Stimulated activated CD4-positive, alpha-beta T cell treated with anti-CD3 and anti-CD28 coated beads, TNF-alpha, amount 100 ng/mL, for 1 hour (primary cell): ENCODE data around the gene SULF2.

Source experiments
- DNase-seq, 3 donors: peaks; one replicate each; pipeline ENCODE4 v3.0.0-alpha.2; 2020; ENCODE audit warnings: low read depth in 3 of 3, low spot score in 1 of 3

Gene SULF2

DNA sequence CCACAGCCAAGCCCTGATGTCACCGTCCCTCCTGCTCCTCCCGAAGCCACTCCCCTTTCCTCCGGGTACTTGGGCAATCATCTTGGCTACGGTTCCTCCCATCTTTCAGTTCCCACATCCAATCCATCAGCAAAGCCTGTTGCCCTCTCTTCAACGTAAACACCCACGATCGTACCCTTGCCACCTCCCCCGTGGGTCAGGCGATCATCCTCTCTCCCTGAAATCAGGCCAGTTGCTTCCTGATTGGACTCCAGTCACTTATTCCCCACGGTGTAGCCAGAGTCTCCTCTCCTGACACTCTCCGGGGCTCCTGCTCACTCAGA lies 44.5 kb downstream of the SULF2 start:
- DNase-seq: no peak

DNA sequence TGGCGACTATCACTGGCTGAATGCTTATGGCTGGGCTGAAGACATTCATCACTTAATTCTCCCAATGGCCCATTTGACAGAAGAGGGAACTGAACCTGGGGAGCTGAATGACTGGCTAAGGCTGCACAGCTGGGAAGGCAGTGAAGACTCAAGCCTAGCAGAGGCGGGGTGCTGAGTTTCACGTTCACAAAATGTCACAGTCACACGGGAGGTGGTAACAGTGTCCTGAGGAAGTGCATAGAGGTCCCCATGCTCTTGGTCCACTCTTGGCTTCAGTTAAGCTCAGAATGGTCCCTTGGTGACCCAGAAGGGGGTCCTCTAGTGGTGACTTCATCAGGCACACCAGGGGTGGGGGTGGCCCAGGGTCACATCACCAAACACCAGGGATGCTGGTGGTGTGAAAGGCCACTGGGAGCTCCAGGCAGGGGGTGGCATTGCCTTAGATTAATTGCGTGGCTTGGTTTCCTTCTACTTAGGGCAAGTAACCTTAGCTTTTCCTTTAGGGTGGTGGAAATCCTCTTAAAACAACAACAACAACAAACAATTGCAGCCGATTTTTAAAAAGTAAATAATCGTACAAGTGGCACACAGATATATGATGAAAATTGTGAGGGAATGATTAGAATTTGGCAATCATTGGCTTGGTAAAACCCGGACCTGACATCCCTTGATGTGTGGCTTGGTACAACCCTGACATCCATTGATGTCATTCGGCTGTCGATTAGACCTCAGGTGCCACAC lies 45.0 kb downstream of the SULF2 start:
- no peak for DNase-seq

DNA sequence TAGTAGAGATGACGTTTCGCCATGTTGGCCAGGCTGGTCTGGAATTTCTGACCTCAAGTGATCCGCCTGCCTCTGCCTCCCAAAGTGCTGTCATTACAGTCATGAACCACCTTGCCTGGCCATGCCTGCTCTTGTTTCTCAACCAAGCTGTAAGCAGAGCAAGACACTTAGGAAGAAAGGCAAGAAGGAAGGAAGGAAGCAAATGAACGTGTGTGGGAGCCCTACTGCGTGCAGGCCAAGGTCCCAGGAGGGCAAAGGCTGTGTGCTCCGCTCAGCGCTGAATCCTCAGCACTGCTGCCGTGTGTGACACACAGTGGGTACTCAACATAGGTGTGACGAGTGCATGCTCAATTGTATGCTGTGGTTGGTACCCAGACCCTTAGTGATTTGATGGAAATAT lies 47.4 kb downstream of the SULF2 start:
- no peak for DNase-seq

DNA sequence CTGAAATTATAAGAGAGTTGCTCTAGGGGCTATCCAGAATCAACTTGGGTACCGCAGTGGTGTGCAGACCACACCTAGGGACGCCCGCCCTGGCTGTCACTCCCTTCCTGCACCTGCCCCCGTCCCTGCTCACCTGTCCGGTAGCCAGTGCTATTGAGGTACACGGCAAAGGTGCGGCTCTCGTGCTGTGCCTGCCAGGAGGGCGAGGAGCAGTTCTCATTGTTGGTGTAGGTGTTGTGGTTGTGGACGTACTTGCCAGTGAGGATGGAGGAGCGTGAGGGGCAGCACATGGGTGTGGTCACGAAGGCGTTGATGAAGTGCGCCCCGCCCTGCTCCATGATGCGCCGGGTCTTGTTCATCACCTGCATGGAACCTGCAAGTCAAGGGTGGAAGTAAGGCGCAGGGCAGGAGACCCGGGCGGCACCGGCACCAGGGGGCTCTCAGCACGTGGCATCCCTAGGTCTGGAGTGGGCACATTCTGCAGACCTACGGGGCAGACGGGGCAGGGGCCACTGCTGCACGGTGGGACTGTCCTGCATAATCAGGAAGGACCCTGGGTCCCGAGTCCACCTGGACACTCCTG lies 48.6 kb downstream of the SULF2 start:
- DNase-seq: no peak

DNA sequence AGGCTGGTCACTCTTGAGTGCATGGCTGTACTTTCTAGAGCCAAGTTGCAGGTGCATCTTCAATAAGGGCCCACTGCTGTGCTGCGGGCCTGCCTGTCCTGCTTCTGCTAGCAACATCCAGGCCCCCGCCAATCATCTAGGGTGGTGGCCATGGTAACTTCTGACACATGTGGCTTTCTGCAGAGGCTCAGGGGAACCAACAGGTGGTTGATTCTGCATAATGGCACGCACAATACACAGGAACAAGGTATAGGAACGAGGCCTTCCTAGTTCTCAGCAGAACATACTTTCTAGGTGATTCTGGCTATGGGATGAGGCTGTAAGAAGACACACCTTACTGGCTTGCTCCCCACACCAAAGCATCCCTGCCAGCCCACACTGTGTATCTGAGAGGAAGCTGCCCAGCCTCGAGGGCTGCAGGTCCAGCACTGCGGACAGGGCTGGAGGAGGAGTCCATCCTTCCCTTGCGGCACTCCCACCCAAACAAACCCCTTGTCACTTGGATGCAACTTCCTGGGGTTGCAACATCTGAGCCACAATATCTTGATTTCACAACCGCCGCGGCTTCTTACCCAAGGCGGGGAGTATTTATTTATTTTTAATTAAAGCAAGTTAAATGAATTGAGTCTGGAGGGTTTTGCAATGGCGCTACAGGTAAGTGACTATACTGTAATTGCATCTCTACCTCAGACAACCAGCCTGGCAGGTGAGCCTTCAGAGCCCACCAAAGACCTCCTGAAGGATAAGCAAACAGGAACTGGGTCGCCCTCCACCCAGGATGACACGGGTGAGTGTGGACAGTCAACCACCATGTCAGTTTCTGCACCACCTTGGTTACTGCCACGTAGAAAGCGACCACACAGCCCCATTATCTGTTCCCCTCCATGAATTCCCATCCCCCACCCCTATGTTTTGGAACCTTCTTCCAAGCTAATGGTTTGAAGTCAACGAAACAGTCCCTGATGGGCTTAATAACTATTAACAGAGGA lies 49.6 kb downstream of the SULF2 start:
- no peak for DNase-seq

DNA sequence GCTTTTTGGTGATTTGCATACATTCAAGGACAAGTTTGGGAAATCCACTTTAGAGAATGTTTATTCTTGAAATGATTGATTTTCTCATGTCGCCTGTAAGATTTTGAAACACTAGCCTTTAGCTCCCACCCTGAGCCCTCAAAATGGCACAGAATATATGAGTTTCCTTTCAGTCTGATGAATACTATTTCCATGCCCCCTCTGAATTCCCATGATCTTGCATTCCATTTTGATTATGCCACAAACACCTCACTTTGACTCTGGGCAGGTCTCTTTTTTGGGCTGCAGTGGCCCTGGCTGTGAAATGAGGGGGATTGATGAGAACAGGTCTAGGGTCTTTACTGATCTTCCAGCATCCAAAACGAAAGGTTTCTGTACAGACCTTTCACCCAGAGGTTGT lies 50.4 kb downstream of the SULF2 start:
- no peak for DNase-seq

DNA sequence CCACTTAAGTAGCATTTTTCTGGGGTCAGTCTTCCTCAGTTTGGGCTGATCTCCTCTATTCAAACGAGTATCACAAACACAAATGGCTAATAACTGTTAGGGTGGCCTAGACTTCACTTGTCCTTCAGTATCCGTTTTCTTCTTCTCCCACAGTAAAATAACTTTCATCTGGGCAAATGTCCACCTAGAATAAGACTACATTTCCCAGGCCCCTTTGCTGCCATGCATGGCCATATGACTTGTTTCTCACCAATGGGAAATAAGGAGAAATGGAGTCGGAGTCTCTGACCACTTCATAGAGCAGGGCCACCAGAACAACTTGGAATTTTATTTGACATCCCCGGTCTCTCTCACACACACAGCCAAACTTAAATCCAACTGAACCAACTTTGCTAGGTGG lies 51.4 kb downstream of the SULF2 start:
- DNase-seq: no peak

DNA sequence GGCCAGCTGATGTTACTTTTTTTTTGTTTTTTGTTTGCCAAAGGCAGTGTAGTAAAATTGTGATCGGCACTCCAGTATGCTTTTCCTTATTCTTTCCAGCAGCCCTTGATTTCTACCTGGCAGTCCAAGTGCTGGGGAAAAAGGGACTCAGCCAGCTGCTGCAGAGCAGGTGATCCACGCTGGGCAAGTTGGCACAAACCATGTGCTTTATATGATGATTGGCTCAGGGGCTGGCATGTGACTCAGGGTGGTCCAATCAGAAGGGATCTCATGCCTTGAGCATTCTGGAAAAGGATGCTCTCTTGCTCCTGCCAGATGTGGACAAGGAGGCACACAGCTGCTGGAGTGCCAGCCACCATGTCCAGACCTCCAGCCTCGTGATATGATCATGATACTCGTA lies 54.5 kb downstream of the SULF2 start:
- DNase-seq: no peak

DNA sequence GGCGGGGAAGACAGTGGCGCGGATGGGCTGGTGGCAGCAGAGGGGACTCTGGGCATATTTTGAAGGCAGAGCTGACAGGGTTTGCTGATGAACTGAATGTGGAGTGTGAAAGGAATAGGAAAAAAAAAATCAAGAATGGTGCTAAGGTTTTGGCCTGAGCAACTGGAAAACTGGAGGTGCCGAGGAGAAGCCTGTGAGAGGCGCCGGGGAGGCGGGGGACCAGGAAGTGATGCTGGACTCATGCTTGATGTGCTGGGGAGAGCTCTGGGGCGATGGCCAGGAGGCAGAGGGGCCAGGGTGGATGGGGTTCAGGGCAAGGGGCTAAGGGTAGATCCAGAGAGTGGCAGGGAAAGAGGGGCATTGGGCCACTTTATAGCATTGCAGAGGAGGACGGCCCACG lies 55.8 kb downstream of the SULF2 start:
- no peak for DNase-seq

DNA sequence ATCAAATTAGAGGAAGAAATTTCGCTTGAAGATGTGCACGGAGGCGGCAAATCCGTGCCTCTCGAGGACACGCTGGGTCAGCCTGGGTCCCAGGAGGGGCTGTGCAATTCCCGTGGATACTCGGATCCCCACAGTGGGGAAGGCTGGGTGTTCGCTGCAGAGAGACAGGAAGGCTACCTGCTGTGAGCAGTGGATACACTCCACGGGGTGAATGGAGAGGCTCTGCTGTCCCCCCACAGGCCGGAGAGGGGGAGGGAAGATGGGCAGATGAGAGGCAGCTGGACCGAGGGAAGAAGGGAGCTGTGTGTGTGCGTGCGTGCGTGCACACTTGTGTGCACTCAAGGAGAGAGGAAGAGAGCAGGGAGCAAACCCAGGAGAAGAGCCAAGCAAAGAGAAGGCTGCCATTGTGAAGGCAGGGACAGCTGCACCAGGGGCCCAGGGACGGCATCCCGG lies 57.3 kb downstream of the SULF2 start:
- no peak for DNase-seq

DNA sequence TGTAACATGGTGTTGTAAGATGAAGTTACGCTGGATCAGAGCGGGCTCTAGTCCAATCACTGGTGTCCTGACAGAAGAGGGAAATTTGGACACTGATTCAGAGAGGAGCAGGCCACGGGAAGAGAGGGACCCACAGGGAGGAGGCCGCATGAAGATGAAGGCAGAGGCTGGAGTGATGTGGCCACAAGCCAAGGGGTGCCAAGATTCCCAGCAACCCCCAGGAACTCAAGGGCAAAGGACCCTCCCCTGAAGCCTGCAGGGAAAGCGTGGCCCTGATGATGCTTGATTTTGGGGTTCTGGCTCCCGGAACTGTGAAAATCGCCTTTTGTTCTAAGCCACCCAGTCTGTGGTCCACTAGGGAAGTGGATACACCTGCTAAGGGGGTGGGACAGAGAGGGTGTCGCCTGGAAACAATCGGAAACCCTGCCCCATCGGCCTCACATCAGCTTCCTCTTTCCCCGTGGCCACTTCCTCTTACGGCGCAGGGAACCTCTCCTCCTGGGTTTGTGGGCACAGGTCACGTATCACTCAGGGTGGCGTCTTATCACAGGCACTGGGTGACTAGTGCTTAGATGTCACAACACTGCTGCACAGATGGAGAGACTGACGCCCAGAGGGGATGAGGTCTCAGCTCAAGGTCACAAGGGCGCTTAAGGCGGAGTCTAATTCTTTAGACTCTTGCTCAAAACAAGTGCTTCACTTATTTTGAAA lies 58.0 kb downstream of the SULF2 start:
- peak; percentile 14 to 43 (median 43) for DNase-seq

DNA sequence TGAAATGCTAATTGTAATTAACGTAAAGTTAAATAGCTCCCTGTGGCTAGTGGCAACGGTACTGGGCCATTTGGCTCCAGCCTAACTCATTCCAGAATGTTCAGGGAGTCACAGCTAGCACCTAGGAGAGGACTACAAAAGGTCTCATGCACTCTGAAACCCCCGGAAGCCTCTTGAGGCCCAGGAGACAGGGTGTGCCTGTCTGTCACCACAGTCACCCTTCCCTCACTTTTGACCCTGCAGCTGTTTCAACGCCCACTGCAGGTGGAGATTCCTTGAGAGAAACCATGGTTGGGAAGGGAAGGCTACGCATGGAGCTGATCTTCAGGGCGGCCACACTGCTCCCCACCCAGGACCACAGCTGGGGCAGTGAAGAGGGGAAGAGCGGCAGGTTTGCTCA lies 58.6 kb downstream of the SULF2 start:
- DNase-seq: no peak

DNA sequence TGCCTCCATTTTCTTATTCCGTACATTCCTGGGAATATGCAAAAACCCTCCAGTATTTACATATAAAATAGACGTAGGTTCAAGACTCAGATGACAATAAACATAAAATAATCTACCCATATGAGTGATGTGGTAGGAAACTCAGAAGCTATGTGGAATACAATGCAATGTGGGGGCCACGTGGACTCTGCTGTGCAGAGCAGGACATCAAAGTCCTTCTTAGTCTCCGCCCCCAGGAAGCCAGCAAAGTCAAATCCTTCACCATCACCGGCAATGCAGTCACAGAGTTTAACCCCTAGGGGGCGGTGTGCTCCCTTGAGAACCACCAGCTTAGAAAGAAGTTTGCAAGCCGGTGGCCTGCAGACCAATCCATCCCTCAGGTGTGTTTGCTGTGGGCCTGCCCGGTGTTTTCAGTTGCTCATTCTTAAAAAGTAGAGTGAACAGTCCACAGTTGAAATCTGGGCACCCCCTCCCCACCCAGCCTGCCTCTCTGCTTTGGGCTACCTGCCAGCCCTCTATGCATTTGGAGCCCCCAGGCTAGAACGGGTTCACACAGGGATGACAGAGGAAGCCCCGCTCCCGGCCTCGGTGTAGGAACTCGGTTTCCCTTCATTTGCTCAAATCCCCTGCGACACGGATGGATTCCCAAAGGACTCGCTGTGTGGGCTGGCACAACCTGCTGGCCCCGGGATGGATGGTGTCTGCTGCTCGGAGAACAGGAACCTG lies 59.9 kb downstream of the SULF2 start:
- peak; percentile 43 to 57 (median 47) for DNase-seq

DNA sequence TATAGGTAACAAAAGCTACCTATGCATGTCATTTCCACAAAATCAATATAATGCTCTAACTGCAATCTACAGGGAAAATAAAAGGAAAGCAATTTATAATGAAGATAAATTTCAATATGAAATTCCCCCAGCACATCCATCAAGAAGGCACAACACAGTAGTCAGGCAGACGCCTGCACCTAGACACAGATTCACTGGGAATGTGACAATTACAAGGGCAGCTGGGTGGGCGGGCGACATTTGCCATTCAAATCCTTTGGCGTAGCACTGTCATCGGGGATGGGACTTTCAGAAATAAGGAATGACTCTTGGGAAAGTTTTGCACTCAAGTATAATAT lies 60.4 kb downstream of the SULF2 start:
- DNase-seq: no peak

DNA sequence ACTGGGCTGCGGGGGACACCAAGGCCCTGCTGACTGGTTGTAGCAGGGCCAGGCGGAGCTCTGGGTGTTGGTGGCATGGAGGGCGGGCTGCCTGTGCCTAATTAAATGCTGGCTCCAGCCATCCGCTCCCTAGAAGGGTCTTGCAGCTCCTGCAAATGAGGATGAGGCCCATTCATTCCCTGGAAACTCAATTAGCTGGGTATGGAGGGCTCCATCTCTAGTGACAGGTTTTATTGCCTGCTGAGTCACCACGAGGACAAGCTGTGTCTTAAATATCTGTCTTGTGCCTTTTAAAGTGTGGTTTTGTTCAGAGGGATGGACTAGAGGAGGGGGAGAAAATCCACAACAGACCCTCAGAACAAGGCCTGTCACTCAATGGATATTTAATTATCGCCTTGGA lies 60.9 kb downstream of the SULF2 start:
- DNase-seq: no peak

DNA sequence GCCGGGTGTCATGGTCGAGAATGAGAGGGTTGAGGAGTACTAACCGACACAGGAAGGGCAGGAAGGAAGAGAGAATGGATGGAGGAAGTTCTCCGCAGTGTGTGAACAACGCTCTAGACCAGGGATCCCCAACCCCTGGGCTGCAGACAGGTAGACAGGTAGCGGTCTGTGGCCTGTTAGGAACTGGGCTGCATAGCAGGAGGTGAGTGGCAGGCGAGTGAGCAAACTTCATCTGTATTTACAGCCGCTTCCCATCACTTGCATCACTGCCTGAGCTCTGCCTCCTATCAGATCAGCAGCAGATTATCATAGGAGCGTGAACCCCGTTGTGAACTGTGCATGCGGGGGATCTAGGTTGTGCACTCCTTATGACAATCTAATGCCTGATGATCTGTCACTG lies 62.0 kb downstream of the SULF2 start:
- DNase-seq: no peak

DNA sequence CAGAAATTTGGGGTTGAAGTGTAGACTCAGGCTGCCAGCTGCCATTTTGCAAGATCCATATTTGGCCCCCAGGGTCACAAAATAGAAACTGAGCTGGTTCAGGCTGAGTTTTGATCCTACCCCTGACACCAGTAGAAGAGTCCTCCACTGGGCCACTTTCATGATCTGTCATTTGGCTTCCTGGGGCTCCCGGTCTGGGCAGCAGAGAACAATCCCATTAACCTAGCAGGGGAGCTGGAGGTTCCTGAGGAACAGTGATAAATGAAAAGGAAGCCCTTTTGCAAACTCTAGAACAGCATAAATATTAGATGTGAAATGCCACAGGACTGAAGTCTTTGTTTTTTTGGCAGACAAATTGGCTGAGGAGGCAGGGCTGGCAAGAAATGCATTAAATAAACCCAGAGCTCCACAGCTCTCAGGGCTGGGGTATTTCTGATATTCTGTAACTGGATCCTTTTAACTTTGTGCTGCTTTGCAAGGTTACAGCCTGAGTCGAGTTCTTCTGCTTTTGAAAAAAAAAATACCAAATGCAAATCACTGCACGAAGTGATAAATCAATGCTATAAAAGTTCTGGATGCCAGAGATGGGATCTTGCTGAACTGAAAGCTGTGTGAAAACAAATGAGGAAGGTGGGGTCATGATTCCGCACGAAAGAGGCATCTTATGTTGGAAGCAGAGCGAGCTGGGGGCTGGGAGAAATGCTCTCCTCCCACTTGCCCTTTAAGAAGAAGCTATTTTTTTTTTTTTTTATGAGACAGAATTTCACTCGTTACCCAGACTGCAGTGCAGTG lies 64.4 kb downstream of the SULF2 start:
- DNase-seq: no peak

DNA sequence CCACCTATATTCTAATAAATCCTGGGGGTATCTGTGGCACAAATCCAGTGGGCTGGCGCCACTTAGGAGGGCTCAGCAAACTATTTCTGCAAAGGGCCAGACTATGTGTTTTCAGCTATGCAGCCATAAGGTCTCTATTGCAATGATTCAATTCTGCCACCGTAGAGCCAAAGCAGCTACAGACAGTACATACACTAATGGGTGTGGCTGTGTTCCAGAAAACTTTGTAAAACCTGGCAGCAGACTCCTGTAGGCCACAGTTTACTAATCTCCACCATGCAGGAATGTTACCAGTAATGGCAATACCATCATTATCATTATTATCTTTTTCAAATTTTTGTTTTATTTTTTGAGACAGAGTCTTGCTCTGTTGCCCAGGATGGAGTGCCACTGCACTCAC lies 65.7 kb downstream of the SULF2 start:
- no peak for DNase-seq

DNA sequence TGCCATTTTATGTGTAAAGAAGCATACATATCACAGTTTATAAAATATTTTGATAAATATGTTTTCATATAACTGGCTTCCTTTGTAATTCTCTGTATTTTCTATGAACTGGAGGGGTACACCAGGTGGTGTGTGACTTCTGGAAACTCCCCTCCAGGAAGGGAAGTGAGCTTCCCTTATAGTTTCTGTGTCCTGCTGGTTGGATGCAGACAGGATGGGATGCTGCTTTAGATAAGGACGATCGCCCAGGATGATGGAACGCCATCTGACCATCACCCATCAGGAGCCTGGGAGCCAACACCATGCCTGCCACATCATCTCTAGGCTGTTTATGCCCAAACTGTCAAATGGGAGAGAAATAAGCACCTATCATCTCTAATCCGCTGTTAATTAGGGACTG lies 66.1 kb downstream of the SULF2 start:
- DNase-seq: no peak

DNA sequence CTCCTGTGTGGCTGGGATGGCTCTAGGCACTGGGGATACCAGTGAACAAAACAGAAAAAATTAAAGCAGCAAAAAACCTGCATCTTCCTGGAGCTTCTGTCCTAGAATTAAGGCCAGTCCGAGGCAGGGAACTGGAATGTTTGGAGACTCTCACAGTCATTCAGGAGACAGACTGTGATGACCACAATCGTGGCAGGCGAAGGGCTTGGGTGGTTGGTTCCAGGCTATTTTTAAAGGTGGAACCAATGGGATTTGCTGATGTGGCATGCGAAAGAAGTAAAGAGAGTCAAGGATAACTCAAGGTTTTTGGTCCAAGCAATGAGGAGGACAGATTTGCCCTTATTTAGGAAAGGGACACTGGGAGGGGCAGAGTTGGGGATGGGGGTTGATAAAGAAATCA lies 66.9 kb downstream of the SULF2 start:
- DNase-seq: no peak
